WTC11 (cell line): ENCODE measurements around the gene VAMP1.

Experiments
- CTCF ChIP-seq: fragments of 200-600 bp; IDR thresholded peaks from 2 replicates; pipeline ENCODE4 v1.8.0; 2022; ENCODE audit warnings: antibody characterized with exemption
- FOXJ3 ChIP-seq: sonication (generic); formaldehyde crosslinking; IDR thresholded peaks from 2 replicates; pipeline ENCODE4 v1.9.0; 2021; ENCODE audit warnings: missing genetic modification reagents, mild to moderate bottlenecking, borderline replicate concordance
- FOXK1 ChIP-seq: sonication (generic); formaldehyde crosslinking; IDR thresholded peaks from 2 replicates; pipeline ENCODE4 v1.8.0; 2022; ENCODE audit warnings: mild to moderate bottlenecking, moderate library complexity, missing genetic modification reagents
- JUN ChIP-seq: sonication (generic); formaldehyde crosslinking; IDR thresholded peaks from 2 replicates; pipeline ENCODE4 v1.8.0; 2023; ENCODE audit warnings: mild to moderate bottlenecking, missing genetic modification reagents
- MAX ChIP-seq: sonication (generic); formaldehyde crosslinking; IDR thresholded peaks from 2 replicates; pipeline ENCODE4 v1.8.0; 2022; ENCODE audit warnings: mild to moderate bottlenecking, missing genetic modification reagents
- NFYB ChIP-seq: sonication (generic); formaldehyde crosslinking; conservative IDR thresholded peaks from 2 replicates; pipeline ENCODE4 v1.8.0; 2022; ENCODE audit warnings: low read depth, missing genetic modification reagents
- NR1H2 ChIP-seq: sonication (generic); formaldehyde crosslinking; IDR thresholded peaks from 2 replicates; pipeline ENCODE4 v1.9.0; 2021; ENCODE audit warnings: mild to moderate bottlenecking, moderate library complexity, missing genetic modification reagents
- RORB ChIP-seq: fragments of 250-450 bp; sonication (Bioruptor Pico); IDR thresholded peaks from 2 replicates; pipeline ENCODE4 v1.9.0; 2021; ENCODE audit warnings: mild to moderate bottlenecking
- SMAD3 ChIP-seq: sonication (generic); formaldehyde crosslinking; IDR thresholded peaks from 2 replicates; pipeline ENCODE4 v1.8.0; 2022; ENCODE audit warnings: missing genetic modification reagents, mild to moderate bottlenecking, borderline replicate concordance
- SOX15 ChIP-seq: fragments of 250-450 bp; sonication (Bioruptor Pico); IDR thresholded peaks from 2 replicates; pipeline ENCODE4 v1.9.0; 2021; ENCODE audit warnings: mild to moderate bottlenecking
- USF1 ChIP-seq: sonication (generic); formaldehyde crosslinking; IDR thresholded peaks from 2 replicates; pipeline ENCODE4 v1.8.0; 2022; ENCODE audit warnings: mild to moderate bottlenecking, missing genetic modification reagents
- ZBTB43 ChIP-seq: sonication (generic); formaldehyde crosslinking; IDR thresholded peaks from 2 replicates; pipeline ENCODE4 v1.8.1; 2023; ENCODE audit warnings: mild to moderate bottlenecking, missing genetic modification reagents
- ZNF263 ChIP-seq: sonication (generic); formaldehyde crosslinking; IDR thresholded peaks from 2 replicates; pipeline ENCODE4 v1.8.1; 2022; ENCODE audit warnings: low read depth, mild to moderate bottlenecking, moderate library complexity, missing genetic modification reagents

GRCh38 chr12:6442836-6443235, 27.6 kb downstream of the VAMP1 start:
- TF ChIP-seq CTCF = no peak
- no peak for TF ChIP-seq RORB
- TF ChIP-seq USF1 = no peak
- TF ChIP-seq FOXK1 = no peak
- TF ChIP-seq FOXJ3 (CRISPR knock-in tag) = no peak
- no peak for TF ChIP-seq MAX
- TF ChIP-seq NFYB (CRISPR knock-in tag) = no peak
- no peak for TF ChIP-seq NR1H2 (CRISPR knock-in tag)
- no peak for TF ChIP-seq SOX15
- no peak for TF ChIP-seq ZBTB43 (CRISPR knock-in tag)
- TF ChIP-seq SMAD3 (CRISPR knock-in tag) = no peak
- no peak for TF ChIP-seq JUN (CRISPR knock-in tag)
- no peak for TF ChIP-seq ZNF263
